T-helper 2 cell treated with Interferon-gamma antibody and Interleukin-4, amounts not matched to agents 100 ng/mL and 5 ng/mL, for 36 hours (primary cell): ENCODE results near the gene AHRR. TPM values are rescaled to one million over a fixed set of nuclear protein-coding genes. Genes with fewer than 3 reads are reported as not detected.
"Not testable (repeated sequence)": the region's sequence is repeated elsewhere in the genome, so short reads cannot be mapped to it uniquely, and the experiment has no call there.

Experiments used
- intact Hi-C: fragments of 100-400 bp; cut with micrococcal nuclease; formaldehyde crosslinking; loops from one replicate; pipeline ENCODE4 v1.15.1; 2023
- total RNA-seq: library from RNA; stranded (reverse); gene quantifications from 2 replicates; pipeline ENCODE4 v1.2.3, GENCODE V29; 2022

AHRR gene
- total RNA-seq, 1 donor from 2014 or later: 39.4 TPM

- intact Hi-C loops: no loop called here
Observed at GRCh38 chr5:482021-482420, 160.5 kb downstream of the AHRR start.

GRCh38 chr5:482506-482905 is 161.0 kb downstream of the AHRR start:
- intact Hi-C loops: no loop called here

GRCh38 chr5:483011-483410 is 161.5 kb downstream of the AHRR start:
- intact Hi-C loops: no loop called here

- intact Hi-C loops: no loop called here
Observed at GRCh38 chr5:483434-484140, 162.1 kb downstream of the AHRR start.

- intact Hi-C loops: no loop called here
Observed at GRCh38 chr5:484556-484955, 163.0 kb downstream of the AHRR start.

- intact Hi-C loops: no loop called here
Observed at GRCh38 chr5:485113-485945, 163.8 kb downstream of the AHRR start.

GRCh38 chr5:485946-486491 is 164.5 kb downstream of the AHRR start:
- intact Hi-C loops: no loop called here

- intact Hi-C loops: not testable (repeated sequence)
Observed at GRCh38 chr5:486597-486996, 165.1 kb downstream of the AHRR start.

Other genes with a start within 250 kb of the AHRR start
- not detected in 2 replicates for gene PLEKHG4B, start 229.5 kb upstream of the AHRR start, total RNA-seq
- not detected in 2 replicates for gene LRRC14B, start 130.2 kb upstream of the AHRR start, total RNA-seq
- 5.7 and 6.5 TPM in 2 replicates for gene CCDC127, start 103.6 kb upstream of the AHRR start, total RNA-seq
- 154 and 158 TPM in 2 replicates for gene SDHA, start 103.4 kb upstream of the AHRR start, total RNA-seq
- 91.4 and 95.3 TPM in 2 replicates for gene PDCD6, start 50.1 kb upstream of the AHRR start, total RNA-seq
- gene EXOC3, start 121.5 kb downstream of the AHRR start, total RNA-seq: 70.0 and 72.1 TPM in 2 replicates
- 1.5 and 1.6 TPM in 2 replicates for gene SLC9A3, start 202.7 kb downstream of the AHRR start, total RNA-seq